ENCODE results near the gene IL17RD. TPM values are rescaled to one million over a fixed set of nuclear protein-coding genes. Genes with fewer than 3 reads are reported as not detected.

The IL17RD gene
- total and polyA plus RNA-seq, 9 of the 15 experiments (the other 6 are each of a cell fraction or from before 2014, with no cell fraction given) = under 0.01 to 0.09 (median 0.04) TPM; not detected in 4

DNA sequence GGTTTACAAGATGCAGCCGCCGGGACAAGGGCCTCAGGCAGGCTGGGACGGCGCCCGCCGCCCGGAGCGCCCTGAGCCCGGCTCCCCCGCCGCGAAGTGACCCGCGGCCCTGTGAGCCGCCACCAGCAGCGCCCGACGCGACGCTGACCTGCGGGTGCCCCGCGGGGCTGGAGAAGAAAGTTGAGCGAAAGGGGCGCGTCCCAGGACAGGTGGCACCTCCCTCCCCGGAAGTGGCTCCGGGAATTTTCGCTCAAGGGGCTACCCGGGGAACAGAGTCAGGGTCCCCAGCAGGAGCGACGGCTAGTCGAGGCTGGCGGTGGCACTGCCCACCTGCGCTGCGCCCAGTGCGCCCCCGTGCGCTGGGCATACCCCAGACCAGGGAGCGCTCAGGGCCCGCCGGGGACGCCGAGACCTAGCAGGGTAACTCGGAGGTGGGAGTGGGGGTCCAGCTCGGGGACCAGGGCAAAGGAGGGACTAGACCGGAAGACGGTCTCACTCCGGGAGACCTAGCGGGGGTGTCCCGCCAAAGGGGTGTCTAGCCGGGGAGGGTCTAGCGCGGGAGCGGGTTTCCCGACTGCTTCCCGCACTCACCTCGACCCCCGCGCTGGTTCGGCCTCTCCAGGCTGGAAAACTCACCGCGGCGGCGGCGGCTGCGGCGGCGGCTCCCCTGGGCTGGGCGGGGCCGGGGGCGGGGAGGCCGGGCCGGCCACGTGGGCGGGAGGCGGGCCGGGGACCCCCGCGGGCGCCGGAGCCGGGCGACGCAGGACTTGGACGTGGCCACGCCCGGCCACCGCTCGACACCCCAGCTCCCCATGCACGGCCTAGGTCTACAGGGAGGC lies 86.3 kb downstream of the IL17RD start (continued):
- TF ChIP-seq ATF1 (CRISPR knock-in tag; IDR thresholded peaks at IDR 0.05) (no peak), ATF1 (tag; IDR thresholded peaks at IDR 0.05) (0 out of 2 replicates have a peak, but pooled peaks have one; percentile 14), GATA2 (CRISPR knock-in tag; IDR thresholded peaks at IDR 0.05) (no peak), HMGN3 (IDR thresholded peaks at IDR 0.05; ENCODE audit: borderline replicate concordance, extremely low read depth, insufficient read length, low read depth, low read length) (no peak), ZBTB49 (CRISPR knock-in tag; IDR thresholded peaks at IDR 0.05; ENCODE audit: borderline replicate concordance) (no peak)

- CTCF ChIA-PET (ENCODE audit: low intra/inter-chr PET ratio) = no interaction called here
- Histone ChIP-seq H3K4me1 (replicated peaks in 1 of 2; ENCODE audit: control insufficient read depth in 2 of 2, insufficient read depth in 2 of 2, low read length in 2 of 2) (peaks cover 0 to 17% of the 10 kb centered on the region in 2 experiments; a peak in 3 of 5 replicates), H3K4me2 (ENCODE audit: insufficient read depth, low read length) (peak overlapping the region; percentile 80), H3K9me1 (ENCODE audit: control insufficient read depth, insufficient read depth, low read length) (no peaks in the 10 kb centered on the region), H4K20me1 (replicated peaks; ENCODE audit: control insufficient read depth, insufficient read depth, low read length) (no peaks in the 10 kb centered on the region), H2AFZ (ENCODE audit: low read depth, low read length) (peak overlapping the region; percentile 91), H3K4me3 (peak overlapping the region; percentile 53), H3K9me3 (replicated peaks; ENCODE audit: control insufficient read depth, insufficient read depth, low read depth, low read length) (no peaks in the 10 kb centered on the region), H3K36me3 (ENCODE audit: control insufficient read depth, insufficient read depth, low read length) (no peaks in the 10 kb centered on the region), H3K27ac (ENCODE audit: extremely low read depth, low read depth, low read length) (no peak overlapping the region), H3K27me3 (ENCODE audit: control insufficient read depth in 2 of 2, insufficient read depth in 2 of 2, low read length in 2 of 2) (no peaks in the 10 kb centered on the region), H3K9ac (ENCODE audit: insufficient read depth in 1 of 2, low read depth in 2 of 2, low read length in 2 of 2) (peak overlapping the region; percentile 51 to 94; a peak in 3 of 4 replicates), H3K79me2 (ENCODE audit: control insufficient read depth, insufficient read depth, low read length) (no peaks in the 10 kb centered on the region)
- ATAC-seq (peak; percentile 71), FAIRE-seq (no peak), DNase-seq (ENCODE audit: extremely low read depth in 1 of 4, low spot score in 3 of 4) (peak in 3 of 4 experiments; percentile 10 to 50 (median 30))
- WGBS (ENCODE audit: insufficient coverage, low coverage, missing lambda C conversion rate) = 0% methylated on average over 10 of the region's 15 CpGs
- in situ Hi-C loops (cut with MboI) (no loop called here), intact Hi-C loops (cut with micrococcal nuclease) (loop anchor here (5.0 kb wide), 1 partner anchor 71 kb away; no protein-coding TSS in a partner anchor)
- no TSS peak for BruUV-seq (replicated peaks)
- POLR2A ChIA-PET = no interaction called here
- TF ChIP-seq ID3 (CRISPR knock-in tag; IDR thresholded peaks at IDR 0.05) = no peak
- no peak for TF ChIP-seq ID3 (tag; IDR thresholded peaks at IDR 0.05)
- TF ChIP-seq ARID2 (IDR thresholded peaks at IDR 0.05) = no peak
- TF ChIP-seq UBTF (IDR thresholded peaks at IDR 0.05; ENCODE audit: borderline replicate concordance in 1 of 2, low read depth in 2 of 2, low read length in 2 of 2) = 0 out of 4 replicates have a peak, but pooled peaks have one; percentile 36 to 39
- TF ChIP-seq BCOR (IDR thresholded peaks at IDR 0.05) = 0 out of 2 replicates have a peak, but pooled peaks have one; percentile 3
- TF ChIP-seq CHD4 (IDR thresholded peaks at IDR 0.05; ENCODE audit: insufficient read depth, insufficient replicate concordance, low read depth, low read length, poor library complexity, severe bottlenecking) = peak; percentile 12
- peak; percentile 17 for TF ChIP-seq MEIS2 (IDR thresholded peaks at IDR 0.05; ENCODE audit: partially characterized antibody)
- peak; percentile 53; the same call in 1 of the 2 replicates for TF ChIP-seq GATA2 (CRISPR knock-in tag; IDR thresholded peaks at IDR 0.05)
- TF ChIP-seq HDAC6 (IDR thresholded peaks at IDR 0.05; ENCODE audit: low read depth, low read length) = no peak
- peak; percentile 44 for TF ChIP-seq ESRRA (IDR thresholded peaks at IDR 0.05; ENCODE audit: borderline replicate concordance, low read depth)
- TF ChIP-seq KDM5B (IDR thresholded peaks at IDR 0.05; ENCODE audit: insufficient replicate concordance, low read depth, low read length) = peak; percentile 8
Observed at GRCh38 chr3:57078344-57078634, 86.9 kb downstream of the IL17RD start.

Measured in K562 (cell line).